NCI-H128 (cell line): ENCODE measurements around the gene CLTCL1.

Experiments used
- DNase-seq: peaks from one replicate; lab custom pipeline; 2025; ENCODE audit not compliant: unreplicated experiment; lab: John Stamatoyannopoulos, UW

The CLTCL1 gene

DNA sequence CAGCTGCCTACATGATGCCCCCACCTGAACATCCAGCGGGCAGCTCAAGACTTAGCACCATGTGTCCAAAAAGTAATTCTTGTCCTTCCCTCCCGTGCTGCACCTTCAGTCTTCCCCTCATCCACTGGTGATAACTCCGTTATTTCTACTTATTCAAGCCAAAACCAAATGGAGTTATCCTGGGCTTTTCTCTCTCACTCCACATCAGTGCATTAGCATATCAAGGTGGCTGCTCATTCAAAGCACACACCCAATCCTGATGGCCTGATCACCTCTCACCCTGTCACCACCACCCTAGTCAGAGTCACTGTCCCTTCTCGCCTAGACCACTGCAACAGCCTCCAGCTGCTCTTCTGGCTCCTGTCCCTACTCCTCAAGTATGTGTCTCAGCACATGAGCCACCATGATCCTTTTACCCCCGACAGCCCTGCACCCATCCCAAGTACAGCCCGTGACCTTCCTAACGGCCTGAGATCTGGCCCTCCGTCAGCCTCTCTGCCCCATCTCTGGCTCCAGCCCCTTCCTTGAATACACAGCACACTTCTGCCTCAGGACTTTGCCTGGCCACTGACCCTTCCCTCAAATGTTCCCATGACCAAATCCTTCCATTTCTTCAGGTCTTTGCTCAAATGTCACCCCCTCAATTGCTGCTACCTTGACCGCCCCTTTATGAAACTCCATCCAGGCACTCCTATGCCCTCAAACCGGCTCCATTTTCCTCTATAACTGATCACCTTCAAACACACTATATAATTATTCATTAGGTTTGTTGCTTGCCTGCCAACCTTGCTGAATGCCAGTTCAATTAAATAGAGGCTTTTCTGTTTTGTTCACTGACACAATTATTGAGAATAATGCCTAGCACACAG lies 93.3 kb downstream of the CLTCL1 start:
- DNase-seq = no peak

DNA sequence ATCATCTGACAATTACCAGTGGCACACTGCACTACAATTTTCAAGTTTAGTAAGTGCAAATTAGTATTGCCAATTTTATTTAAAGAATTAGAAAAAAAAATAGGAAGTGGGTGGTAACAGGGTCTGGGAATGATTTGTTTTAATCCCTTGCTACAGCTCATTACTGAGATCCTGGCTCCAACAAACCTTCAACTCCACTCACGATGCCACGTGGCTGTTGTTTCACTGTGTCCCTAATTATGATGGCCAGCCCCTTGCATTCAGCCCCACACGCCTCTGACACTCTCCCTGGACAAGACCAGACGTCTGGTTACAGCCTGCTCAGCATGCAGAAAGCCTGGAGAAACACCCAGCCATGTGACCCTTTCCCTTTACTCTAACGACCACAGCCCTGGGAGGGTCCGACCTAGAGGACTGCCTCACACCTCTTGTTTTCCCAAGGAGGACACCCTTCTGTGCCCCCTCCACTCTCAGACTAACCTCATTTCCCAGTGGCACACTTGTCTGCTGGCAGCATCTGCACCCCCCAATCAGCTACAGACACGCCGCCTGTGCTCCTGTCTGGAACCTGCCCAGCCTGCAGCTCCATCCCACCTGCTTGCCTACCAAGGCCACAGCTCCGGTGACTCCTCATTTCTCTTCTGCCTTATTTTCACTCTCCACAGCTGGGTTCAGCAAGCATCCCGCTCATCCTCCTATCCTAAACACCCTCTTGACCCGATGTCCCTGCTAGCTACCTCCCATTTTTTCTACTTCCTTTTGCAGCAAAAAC lies 94.5 kb downstream of the CLTCL1 start:
- no peak for DNase-seq

DNA sequence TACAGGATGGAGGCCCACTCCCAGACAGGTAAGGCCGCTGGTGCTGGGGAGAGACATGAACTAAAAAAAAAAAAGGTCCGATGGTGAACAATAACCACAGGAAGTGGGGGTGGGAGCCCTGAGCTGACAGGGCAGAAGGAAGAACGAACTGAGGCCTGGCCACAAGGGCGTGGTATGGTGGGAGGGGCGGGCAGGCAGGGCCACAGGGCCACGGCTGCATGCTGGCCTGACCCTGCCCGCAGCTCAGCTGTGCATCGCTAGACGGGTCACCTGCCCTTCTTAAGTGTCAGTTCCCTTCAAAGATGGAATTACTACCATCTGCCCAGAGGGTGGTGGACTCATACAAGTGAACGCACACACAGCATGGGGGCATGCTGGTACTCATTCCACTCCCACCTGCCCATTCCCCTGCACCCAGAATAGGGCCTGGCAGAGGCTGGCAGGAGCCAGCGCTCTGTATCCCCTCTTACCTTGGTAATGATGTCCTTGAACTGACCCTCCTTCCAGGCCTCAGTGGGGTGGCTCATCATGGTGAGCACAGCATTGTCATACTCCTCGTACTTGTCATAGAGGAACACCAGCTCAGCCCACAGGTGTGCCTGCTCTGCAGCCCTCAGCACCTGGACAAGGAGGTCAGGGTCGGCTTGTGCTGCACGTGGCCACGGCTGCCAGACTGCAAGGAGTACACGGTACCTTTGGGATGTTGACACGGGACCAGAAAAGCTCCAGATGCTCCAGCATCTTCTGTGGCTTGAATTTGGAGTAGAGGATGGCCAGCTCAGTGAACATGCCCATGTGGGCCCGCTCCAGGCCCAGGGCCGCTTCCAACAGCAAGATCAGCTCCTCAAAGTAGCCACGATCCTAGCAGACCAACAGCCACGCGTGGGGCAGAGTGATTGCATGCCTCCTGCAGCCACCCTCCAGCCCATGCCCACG lies 95.5 kb downstream of the CLTCL1 start:
- DNase-seq = no peak

DNA sequence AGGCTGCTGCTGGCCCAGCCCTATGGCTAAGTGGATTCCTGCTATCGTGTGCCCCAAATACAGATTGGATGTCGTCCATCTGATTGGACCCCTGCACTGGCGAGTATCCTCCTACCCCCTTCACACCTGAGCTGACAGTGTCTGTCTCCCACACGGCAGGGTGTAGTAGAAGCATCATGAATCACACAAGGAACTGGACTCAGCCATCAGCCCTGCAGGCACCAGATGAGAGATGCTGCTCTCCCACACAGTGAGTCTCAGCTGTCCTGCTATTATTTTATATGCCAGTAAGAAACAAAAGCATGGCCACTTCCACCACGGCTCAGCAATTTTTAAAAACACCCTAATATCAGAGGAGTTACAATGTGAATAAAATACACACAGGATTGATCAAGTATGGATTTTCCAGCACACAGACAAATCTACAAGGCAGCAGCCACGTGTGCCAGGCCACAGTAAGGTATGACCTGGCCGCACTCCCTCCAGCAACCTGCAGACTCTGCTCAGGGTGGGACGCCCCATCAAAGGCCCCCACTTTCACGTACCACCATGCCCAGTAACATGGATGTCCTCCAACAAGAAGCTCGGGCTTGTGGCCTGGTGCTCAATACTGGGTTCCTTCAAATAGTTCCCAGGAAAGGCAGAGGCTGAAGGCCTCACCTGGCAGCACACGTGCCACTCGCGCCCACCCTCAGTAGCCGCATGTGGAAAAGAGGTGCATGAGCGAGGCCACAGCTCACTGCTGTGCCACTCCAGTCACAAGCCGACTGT lies 96.6 kb downstream of the CLTCL1 start:
- no peak for DNase-seq

DNA sequence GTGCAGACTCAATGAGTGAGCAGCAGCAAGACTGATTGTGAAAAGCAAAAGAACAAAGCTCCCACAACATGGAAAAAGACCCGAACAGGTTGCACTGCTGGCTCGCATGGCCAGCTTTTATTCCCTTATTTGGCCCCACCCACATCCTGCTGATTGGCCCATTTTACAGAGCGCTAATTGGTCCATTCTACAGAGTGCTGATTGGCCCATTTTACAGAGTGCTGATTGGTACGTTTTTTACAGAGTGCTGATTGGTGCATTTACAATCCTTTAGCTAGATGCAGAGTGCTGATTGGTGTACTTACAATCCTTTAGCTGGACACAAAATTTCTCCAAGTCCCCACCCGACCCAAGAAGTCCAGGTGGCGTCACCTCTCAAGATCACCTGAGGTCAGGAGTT lies 97.6 kb downstream of the CLTCL1 start:
- no peak for DNase-seq

DNA sequence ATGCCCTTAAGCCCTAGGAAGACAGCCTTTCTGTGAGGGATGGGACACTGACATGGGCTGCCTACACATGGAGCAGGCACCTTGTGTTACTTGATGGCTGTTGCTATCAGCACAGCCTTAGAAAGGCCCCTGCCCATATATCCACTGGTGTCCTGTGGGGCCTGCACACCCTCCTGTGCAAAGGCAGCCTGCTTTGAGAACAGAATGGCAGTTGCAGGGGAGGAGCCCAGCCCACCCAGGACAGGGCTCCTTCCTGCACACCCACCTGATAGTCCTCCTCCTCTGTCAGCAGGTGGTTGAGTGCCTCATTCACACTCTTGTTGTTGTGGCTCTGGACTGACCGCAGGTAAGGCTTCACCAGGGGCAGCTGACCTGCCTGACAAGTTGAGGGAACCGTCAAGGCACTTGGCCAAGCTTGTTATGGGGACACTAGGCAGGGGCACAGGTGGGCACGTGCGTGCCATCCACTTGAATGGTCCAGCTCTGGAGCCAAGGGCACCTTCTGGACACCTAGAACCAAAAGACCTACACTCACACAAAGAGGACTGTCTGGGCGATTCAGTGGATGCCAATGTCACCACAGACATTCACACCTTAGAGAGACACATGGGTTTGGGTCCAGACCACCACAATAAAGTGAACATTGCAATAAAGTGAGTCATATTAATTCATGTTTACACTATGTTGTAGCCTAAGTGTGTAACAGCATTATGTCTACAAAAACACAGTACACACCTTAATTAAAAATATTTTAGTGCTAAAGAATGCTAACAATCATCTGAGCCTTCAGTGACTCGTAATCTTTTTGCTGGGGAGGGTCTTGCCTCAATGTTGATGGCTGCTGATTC lies 103.6 kb downstream of the CLTCL1 start:
- DNase-seq = no peak

DNA sequence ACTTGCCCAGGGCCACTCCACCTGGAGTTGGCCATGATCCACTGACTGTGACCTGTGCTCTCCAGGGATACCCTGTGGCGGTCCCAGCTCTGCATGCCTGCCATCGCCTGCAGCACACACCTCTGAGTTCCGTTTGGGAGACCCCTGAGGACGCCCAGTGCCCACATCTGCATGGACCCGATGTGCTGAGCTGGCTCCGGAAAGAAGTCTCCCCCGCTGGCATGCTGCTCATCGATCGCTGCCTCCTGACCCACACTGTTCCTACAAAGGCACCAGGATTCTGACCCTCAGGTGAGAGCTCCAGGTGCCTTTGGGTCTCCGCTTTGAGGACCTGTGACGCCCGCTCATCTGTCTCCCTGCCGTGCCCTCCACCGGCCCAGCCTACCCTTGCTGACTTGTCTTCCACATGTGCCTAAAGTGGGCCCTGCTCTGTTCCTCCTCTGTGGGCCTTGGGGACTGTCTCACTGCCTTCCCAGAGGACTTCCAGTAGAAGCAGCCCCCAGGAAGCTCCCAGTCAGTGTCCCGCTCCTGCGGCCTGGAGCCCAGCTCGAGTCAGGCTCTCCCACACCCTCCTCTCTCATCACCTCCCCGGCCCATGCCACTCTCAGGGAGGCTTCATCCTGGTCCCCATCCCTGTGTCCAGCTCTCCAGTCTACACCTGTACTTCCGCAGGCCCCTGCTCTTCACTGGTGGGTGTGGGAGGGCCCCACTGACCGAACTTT lies 107.1 kb downstream of the CLTCL1 start:
- DNase-seq = no peak

DNA sequence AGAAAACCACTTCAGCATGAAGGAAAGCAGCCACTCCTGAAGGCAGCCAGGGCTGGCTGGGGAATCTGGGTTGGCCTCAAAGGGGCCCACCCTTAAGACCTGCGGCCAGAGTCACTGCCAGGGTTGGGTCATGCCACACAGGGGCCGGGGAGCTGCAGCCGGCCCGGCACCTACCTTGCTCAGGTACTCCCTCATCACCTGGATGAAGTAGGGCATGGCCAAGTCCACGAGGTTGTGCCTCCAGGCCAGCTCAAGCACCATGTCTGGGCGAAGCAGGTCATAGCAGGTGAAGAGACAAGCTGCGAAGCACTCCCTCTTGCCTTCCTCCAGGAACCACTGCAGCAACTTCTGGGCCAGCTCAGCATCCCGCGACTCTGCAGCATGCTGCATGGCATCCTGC lies 108.3 kb downstream of the CLTCL1 start:
- DNase-seq = no peak

DNA sequence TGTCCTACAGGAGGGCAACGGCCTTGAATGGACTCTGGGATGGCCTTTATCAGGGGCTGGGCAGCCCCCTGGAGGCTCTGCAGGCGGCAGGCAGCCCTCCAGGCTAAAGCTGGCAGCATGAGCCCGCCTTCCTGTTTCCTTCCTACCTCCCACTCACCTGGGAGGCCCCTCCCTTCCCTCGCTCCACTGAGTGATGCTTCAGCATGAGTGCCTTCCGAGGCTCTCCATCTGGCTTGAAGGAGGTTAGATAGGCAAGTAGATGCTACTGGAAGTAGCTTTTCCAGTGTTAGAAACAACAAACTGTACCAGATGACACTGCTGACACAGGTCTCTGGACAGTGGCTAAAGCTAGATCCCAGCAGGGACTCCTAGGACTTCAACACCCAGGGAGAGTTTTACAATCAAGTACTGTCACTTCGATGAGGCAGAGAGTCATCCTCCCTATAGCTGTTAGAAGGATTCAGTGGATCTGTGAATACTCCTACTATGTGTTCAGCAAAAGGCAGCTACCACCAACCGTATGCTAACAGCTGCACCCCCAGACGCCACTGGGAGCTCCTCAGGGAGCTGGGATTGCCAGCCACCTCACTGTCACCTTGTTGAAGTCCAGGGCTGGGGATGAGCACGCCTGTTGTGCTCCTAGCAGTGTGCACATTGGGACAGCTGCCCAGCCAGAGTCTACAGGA lies 108.9 kb downstream of the CLTCL1 start:
- no peak for DNase-seq

DNA sequence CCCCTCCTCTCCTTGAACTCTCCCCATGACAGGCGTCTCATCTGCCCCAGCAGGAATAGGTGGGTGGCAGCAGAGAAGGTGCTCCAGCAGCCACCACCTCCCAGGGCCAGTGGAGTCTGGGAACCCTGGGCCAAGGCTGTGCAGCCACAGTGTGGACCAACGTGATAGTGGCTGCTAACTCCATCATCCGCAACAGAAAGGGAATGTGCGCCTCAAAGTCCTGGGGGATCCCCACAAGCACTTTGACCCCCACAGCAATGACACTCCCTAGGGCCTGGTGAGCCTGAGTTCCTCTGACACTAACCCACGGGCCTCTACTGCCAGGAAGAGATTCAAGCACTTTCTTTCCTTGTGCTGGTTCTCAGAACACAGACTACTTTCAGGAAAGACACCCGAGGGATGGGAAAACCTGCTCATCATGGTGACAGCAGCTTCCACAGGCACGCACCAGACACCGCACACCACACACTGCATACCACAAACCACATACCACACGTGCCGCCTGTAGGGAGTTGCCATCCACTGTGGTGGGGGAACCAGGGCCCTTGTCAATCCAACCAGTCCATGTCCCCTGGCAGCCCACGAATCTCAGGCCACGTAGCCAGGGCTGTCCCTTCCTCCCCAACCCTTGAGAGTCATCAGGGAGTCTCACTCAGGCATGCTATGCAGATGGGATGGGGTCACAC lies 109.6 kb downstream of the CLTCL1 start:
- DNase-seq = no peak

DNA sequence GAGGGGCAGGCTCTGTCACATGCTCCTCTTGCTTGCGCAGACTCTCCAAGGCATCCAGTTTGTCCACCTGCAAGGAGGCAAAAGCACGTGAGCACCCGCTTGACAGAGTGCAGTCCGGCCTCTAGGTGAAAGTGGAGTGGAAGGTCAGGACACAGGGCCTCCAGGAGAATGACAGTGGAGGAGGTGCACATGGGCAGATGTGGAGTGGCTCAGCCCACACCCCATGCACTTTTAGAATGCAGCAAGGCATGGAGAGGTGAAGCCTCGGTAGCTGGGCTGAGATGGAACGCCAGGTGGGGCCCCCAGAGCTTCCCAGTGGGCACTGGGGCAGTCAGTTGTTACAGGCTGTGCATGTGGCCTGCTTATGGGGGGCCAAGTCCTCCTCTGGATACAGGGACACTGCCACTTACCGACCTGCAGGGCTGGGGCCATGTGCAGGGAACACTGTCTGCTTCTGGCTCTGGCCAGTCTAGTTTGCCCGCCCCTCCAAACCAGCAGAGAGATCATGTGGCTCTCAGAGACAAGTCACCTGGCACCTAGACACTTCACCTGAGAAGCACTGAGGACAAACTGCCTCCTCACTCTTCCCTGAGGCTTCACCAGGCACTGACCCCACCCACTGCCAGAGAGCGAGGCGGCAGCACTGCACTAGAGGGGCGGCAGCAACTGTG lies 110.6 kb downstream of the CLTCL1 start:
- DNase-seq = no peak

DNA sequence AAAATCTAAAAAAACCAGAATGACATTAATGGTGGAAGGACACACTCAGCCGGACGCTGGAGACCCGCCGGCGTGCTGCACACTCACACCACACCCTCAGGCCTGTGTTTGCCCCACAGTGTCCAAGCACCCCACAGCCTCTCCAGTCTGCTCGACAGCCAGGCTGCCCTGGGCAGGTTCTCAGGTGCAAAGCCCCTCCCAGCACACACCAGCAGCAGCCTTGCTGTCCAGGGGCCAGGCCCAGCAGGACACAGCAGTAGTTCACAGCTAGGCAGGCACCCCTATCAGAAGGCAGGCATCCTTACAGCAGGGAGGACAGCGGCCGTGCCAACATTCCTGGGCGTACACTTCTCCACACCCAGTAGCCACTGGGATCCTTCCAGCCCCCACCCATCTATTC lies 111.3 kb downstream of the CLTCL1 start:
- DNase-seq = no peak

DNA sequence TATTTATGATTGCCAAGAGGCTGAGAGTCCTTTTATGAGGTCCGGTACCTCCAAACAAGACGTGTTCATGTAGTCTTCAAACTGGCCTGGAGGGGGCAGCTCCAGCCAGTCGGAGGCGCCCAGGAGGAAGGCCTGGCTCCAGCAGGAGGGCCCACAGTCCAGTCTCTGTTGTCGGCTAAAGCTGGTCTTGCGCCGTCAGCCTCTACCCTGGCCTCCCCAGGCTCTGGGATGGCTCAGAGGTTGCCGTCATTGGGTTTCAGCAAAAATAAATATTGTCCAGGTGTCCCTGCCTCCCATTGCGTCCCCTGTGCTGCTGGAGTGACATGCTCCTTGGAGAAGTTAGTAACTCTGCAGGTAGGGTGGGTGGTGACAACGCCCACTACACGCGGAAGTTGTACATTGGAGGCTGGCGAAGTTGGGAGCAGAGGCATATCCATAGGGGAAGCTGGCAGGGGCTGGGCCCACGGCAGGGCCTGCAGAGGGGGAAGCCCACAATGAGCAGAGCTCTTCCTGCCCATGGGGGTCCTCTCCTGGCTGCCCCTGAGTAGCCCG lies 111.9 kb downstream of the CLTCL1 start:
- no peak for DNase-seq

DNA sequence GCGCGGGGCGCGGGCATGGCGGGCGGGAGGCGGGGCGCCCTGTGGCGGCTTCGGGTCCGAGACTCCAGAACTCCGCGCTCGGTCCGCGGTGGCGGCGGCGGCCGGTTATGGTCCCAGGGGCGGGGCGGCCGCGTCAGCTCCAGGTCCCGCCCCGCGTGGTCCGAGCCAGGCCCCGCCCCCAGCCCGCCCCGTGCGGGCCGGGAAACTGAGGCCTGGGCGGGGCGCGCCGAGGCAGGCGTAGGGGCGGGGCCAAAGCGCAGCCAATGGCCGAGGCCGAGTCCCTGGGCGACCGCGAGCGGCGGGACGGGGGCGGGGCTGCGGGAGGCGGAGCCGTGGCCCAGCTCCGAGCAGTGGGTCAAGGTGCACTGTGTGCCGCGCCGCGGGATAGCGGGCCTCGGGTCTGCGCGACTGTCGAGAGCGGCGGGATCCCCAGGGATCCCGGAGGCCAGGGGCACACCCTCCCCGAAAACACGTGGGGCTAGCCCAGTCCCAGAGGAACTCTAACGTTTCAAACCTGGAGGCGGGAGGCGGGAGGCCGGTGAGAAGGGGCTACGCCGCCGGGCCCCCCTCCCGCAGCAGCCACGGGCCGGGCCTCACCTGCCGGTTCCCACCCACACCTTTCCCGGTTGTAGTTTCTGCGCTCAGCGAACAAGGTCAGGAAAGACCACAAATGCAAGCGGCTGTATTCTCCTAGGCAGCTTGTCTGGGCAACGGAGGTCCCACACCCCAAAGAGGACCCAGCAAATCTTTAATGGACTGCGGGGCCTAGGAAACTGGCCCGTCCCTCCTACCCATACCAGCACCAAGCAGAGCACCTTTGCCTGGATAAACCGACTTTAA lies 112.6 kb downstream of the CLTCL1 start, which contains the start of gene SLC25A1:
TSS of gene SLC25A1 (minus strand) at position 80 of the 840 bp plus-strand sequence. CDS start at position 17, 63 bp downstream.
- peak; percentile 40 for DNase-seq

DNA sequence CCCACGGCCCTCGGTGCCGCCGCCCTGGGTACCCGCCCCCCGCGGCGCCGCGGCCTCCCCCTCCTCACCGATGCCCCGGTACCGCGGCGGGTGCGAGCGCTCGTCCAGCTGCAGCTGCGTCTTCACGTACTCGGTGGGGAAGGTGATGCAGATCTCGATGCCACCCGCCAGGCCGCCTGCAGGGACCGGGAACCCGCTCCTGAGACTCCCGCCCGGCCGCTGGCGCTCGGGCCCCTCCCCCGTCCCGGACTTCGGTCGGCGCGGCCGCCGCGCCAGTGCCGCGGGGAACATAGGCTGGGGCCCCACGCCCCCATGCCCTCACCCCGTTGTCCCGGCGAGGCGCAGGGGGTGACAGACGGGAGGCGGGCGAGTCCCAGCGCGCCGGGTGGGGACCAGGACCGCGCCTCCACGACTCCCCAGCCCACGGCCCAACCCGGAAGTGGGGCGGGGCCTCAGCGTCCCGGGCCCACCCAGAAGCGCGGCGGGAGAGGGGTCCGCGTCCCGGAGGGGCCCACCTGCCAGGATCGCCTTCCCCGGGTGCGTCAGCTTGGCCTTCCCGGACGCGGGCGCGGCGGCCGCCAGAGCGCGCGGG lies 113.4 kb downstream of the CLTCL1 start:
- DNase-seq = peak; percentile 13
